HG02943 (cell line): ENCODE data around the gene OR8B2.
A peak's percentile ranks its signal among the peaks of the same experiment; 100 is the strongest.
"Not testable (repeated sequence)": the region's sequence is repeated elsewhere in the genome, so short reads cannot be mapped to it uniquely, and the experiment has no call there.

ENCODE experiments used
- ATAC-seq: cut with Tn5 transposase; IDR thresholded peaks from one replicate; pipeline ENCODE4 v1.9.1; 2021; ENCODE audit warnings: mild to moderate bottlenecking, low read depth, moderate library complexity; ENCODE audit not compliant: unreplicated experiment

The OR8B2 gene

GRCh38 chr11:124384399-124384798 is at the start of gene OR8B2:
Gene OR8B2, minus strand, starts transcription at chr11:124384499. Its CDS starts 1,156 bp downstream, at chr11:124383343.
- no peak for ATAC-seq

GRCh38 chr11:124429599-124429998 is 45.3 kb upstream of the OR8B2 start:
- ATAC-seq: no peak

- no peak for ATAC-seq
These were observed 40.2 kb upstream of the OR8B2 start, which contains the start of gene OR8B4 for GRCh38 chr11:124424384-124424921. Gene OR8B4, minus strand, starts transcription at chr11:124424871. Its CDS starts 0 bp downstream, at chr11:124424871.

GRCh38 chr11:124421043-124421442 is 36.7 kb upstream of the OR8B2 start:
- ATAC-seq: no peak

- no peak for ATAC-seq
These were observed 31.1 kb upstream of the OR8B2 start for GRCh38 chr11:124415356-124415923.

- no peak for ATAC-seq
These were observed 25.6 kb upstream of the OR8B2 start for GRCh38 chr11:124409906-124410305.

GRCh38 chr11:124405581-124405980 is 21.3 kb upstream of the OR8B2 start:
- ATAC-seq: no peak

GRCh38 chr11:124403186-124403585 is 18.9 kb upstream of the OR8B2 start:
- not testable (repeated sequence) for ATAC-seq

- peak; percentile 96 for ATAC-seq
These were observed 18.1 kb upstream of the OR8B2 start for GRCh38 chr11:124402326-124402922.

- no peak for ATAC-seq
These were observed 14.6 kb upstream of the OR8B2 start, which contains the start of gene OR8B3 for GRCh38 chr11:124398924-124399323. Gene OR8B3, minus strand, starts transcription at chr11:124399024. Its CDS starts 1,673 bp downstream, at chr11:124397351.

- not testable (repeated sequence) for ATAC-seq
These were observed 12.5 kb upstream of the OR8B2 start for GRCh38 chr11:124396847-124397246.

- no peak for ATAC-seq
These were observed 10.1 kb upstream of the OR8B2 start for GRCh38 chr11:124394408-124394807.

- ATAC-seq: not testable (repeated sequence)
These were observed 1.4 kb downstream of the OR8B2 start for GRCh38 chr11:124382857-124383256.

GRCh38 chr11:124380585-124380984 is 3.7 kb downstream of the OR8B2 start:
- ATAC-seq: no peak

- no peak for ATAC-seq
These were observed 8.0 kb downstream of the OR8B2 start for GRCh38 chr11:124376280-124376679.

- ATAC-seq: no peak
These were observed 24.7 kb downstream of the OR8B2 start for GRCh38 chr11:124359566-124359965.

GRCh38 chr11:124346311-124346955 is 37.9 kb downstream of the OR8B2 start:
- no peak for ATAC-seq

GRCh38 chr11:124344346-124344745 is 40.0 kb downstream of the OR8B2 start:
- ATAC-seq: no peak

- ATAC-seq: no peak
These were observed 44.2 kb downstream of the OR8B2 start for GRCh38 chr11:124340142-124340447.

GRCh38 chr11:124339396-124340141 is 44.7 kb downstream of the OR8B2 start:
- no peak for ATAC-seq
